Measurements from ENCODE around the gene E2F2.
A peak's percentile ranks its signal among the peaks of the same experiment; 100 is the strongest.

The E2F2 gene

GRCh38 chr1:23533246-23534023, 2.4 kb upstream of the E2F2 start:
- Histone ChIP-seq H3K27me3 (ENCODE audit: insufficient read depth, poor library complexity, severe bottlenecking) (no peaks in the 10 kb centered on the region), H3K36me3 (ENCODE audit: low read depth) (no peaks in the 10 kb centered on the region), H3K27ac (ENCODE audit: poor library complexity, severe bottlenecking) (no peak overlapping the region), H3K9me3 (ENCODE audit: severe bottlenecking) (no peaks in the 10 kb centered on the region), H3K4me3 (ENCODE audit: severe bottlenecking) (no peak overlapping the region), H3K4me1 (ENCODE audit: insufficient read depth, poor library complexity, severe bottlenecking) (peaks cover 3% of the 10 kb centered on the region)
- TF ChIP-seq, protein P1, sequence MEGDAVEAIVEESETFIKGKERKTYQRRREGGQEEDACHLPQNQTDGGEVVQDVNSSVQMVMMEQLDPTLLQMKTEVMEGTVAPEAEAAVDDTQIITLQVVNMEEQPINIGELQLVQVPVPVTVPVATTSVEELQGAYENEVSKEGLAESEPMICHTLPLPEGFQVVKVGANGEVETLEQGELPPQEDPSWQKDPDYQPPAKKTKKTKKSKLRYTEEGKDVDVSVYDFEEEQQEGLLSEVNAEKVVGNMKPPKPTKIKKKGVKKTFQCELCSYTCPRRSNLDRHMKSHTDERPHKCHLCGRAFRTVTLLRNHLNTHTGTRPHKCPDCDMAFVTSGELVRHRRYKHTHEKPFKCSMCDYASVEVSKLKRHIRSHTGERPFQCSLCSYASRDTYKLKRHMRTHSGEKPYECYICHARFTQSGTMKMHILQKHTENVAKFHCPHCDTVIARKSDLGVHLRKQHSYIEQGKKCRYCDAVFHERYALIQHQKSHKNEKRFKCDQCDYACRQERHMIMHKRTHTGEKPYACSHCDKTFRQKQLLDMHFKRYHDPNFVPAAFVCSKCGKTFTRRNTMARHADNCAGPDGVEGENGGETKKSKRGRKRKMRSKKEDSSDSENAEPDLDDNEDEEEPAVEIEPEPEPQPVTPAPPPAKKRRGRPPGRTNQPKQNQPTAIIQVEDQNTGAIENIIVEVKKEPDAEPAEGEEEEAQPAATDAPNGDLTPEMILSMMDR (IDR thresholded peaks at IDR 0.05; ENCODE audit: poor library complexity, severe bottlenecking) = no peak
- ATAC-seq (ENCODE audit: low read depth) (no peak), DNase-seq (ENCODE audit: low spot score) (no peak)

DNA sequence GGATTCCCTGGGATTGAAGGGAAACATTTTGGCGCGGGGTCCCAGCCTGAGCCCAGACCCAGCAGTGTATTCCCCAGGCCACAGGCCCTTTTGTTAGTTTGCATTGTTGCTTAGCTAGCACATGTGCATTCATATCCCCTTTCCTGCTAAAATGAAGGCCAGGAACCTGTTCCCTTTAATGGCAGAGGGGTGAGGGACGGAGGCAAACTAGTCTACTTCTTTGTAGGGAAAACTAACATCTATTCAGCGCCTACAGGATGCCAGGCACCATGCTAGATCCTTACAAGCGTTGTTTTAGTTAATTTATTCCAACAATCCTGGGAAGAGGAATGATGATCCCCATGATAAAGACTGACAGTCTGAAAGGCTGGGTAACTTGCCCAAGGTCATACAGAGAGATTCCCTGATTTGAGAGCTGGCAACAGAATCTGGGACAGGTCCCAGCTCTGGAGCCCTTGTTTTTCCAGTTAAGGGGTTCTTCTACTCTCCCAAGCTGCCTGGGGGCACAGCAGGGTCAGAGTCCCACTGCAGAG, 595 bp upstream of the E2F2 start:
- Histone ChIP-seq H3K4me3 (ENCODE audit: severe bottlenecking) (peak overlapping the region; percentile 56), H3K27me3 (ENCODE audit: insufficient read depth, poor library complexity, severe bottlenecking) (no peaks in the 10 kb centered on the region), H3K27ac (ENCODE audit: poor library complexity, severe bottlenecking) (no peak overlapping the region), H3K9me3 (ENCODE audit: severe bottlenecking) (no peaks in the 10 kb centered on the region), H3K4me1 (ENCODE audit: insufficient read depth, poor library complexity, severe bottlenecking) (peaks cover 10% of the 10 kb centered on the region), H3K36me3 (ENCODE audit: low read depth) (no peaks in the 10 kb centered on the region)
- ATAC-seq (ENCODE audit: low read depth) (no peak), DNase-seq (ENCODE audit: low spot score) (no peak)
- TF ChIP-seq, protein P1 (IDR thresholded peaks at IDR 0.05; ENCODE audit: poor library complexity, severe bottlenecking) = no peak

GRCh38 chr1:23530087-23530746, 816 bp downstream of the E2F2 start:
- H3K27me3 ChIP-seq (ENCODE audit: insufficient read depth, poor library complexity, severe bottlenecking) = no peaks in the 10 kb centered on the region
- peak overlapping the region; percentile 56 for H3K4me3 ChIP-seq (ENCODE audit: severe bottlenecking)
- ATAC-seq (ENCODE audit: low read depth) = no peak
- no peak for DNase-seq (ENCODE audit: low spot score)
- TF ChIP-seq, protein P1 (IDR thresholded peaks at IDR 0.05; ENCODE audit: poor library complexity, severe bottlenecking) = no peak
- H3K36me3 ChIP-seq (ENCODE audit: low read depth) = no peaks in the 10 kb centered on the region
- H3K9me3 ChIP-seq (ENCODE audit: severe bottlenecking) = no peaks in the 10 kb centered on the region
- no peak overlapping the region for H3K27ac ChIP-seq (ENCODE audit: poor library complexity, severe bottlenecking)
- H3K4me1 ChIP-seq (ENCODE audit: insufficient read depth, poor library complexity, severe bottlenecking) = peaks cover 10% of the 10 kb centered on the region

- ATAC-seq (ENCODE audit: low read depth) (no peak), DNase-seq (ENCODE audit: low spot score) (no peak)
- H3K36me3 ChIP-seq (ENCODE audit: low read depth) = no peaks in the 10 kb centered on the region
- H3K4me1 ChIP-seq (ENCODE audit: insufficient read depth, poor library complexity, severe bottlenecking) = peaks cover 10% of the 10 kb centered on the region
- no peaks in the 10 kb centered on the region for H3K9me3 ChIP-seq (ENCODE audit: severe bottlenecking)
- no peaks in the 10 kb centered on the region for H3K27me3 ChIP-seq (ENCODE audit: insufficient read depth, poor library complexity, severe bottlenecking)
- H3K27ac ChIP-seq (ENCODE audit: poor library complexity, severe bottlenecking) = peak overlapping the region; percentile 41
- TF ChIP-seq, protein P1 (IDR thresholded peaks at IDR 0.05; ENCODE audit: poor library complexity, severe bottlenecking) = no peak
- peak overlapping the region; percentile 56 for H3K4me3 ChIP-seq (ENCODE audit: severe bottlenecking)
Measured at GRCh38 chr1:23529146-23530086, 1.6 kb downstream of the E2F2 start.
